ENCODE measurements around the gene GPBP1. TPM values are rescaled to one million over a fixed set of nuclear protein-coding genes. Genes with fewer than 3 reads are reported as not detected.
A peak's percentile ranks its signal among the peaks of the same experiment; 100 is the strongest.

The GPBP1 gene
- total RNA-seq, 1 experiment from 2014 or later, result 105 TPM

DNA sequence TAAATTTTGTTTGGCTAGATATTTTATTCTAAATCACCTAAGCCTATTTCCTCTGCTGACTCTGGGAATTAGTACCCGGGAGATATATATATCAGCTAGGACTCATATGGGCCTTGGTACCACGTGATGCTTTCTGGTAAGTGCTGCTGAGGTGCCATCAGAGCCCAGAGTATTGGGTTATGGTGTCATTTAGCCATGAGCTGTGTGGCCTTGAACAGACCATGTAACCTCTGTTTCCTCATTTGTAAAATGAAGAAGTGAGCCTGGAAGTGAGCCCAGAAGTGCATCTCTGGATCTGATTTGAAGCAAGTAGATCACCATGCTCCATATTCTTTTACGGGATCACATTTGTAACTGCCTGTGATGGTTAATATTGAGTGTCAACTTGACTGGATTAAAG lies 126.1 kb downstream of the GPBP1 start:
- Mint-ChIP-seq H3K27ac (ENCODE audit: unreplicated experiment) (no peak overlapping the region), H3K36me3 (ENCODE audit: insufficient read depth, unreplicated experiment) (peaks cover 4% of the 10 kb centered on the region), H3K9me3 (ENCODE audit: low read depth, unreplicated experiment) (peaks cover 2% of the 10 kb centered on the region), H3K4me1 (ENCODE audit: low read depth, unreplicated experiment) (peaks cover 61% of the 10 kb centered on the region), H3K27me3 (ENCODE audit: unreplicated experiment) (no peaks in the 10 kb centered on the region), H3K4me3 (ENCODE audit: low read depth, unreplicated experiment) (no peak overlapping the region)
- CTCF ChIA-PET, result no interaction called here
- TF ChIP-seq, protein P1, sequence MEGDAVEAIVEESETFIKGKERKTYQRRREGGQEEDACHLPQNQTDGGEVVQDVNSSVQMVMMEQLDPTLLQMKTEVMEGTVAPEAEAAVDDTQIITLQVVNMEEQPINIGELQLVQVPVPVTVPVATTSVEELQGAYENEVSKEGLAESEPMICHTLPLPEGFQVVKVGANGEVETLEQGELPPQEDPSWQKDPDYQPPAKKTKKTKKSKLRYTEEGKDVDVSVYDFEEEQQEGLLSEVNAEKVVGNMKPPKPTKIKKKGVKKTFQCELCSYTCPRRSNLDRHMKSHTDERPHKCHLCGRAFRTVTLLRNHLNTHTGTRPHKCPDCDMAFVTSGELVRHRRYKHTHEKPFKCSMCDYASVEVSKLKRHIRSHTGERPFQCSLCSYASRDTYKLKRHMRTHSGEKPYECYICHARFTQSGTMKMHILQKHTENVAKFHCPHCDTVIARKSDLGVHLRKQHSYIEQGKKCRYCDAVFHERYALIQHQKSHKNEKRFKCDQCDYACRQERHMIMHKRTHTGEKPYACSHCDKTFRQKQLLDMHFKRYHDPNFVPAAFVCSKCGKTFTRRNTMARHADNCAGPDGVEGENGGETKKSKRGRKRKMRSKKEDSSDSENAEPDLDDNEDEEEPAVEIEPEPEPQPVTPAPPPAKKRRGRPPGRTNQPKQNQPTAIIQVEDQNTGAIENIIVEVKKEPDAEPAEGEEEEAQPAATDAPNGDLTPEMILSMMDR (IDR thresholded peaks at IDR 0.05; ENCODE audit: unreplicated experiment), result no peak
- intact Hi-C loops (cut with micrococcal nuclease; ENCODE audit: unreplicated experiment), result loop anchor here (1.0 to 10.0 kb wide), 5 partner anchors 133 to 885 kb away; no protein-coding TSS in a partner anchor
- no peak for DNase-seq
- no TSS peak for BruUV-seq (replicated peaks)

DNA sequence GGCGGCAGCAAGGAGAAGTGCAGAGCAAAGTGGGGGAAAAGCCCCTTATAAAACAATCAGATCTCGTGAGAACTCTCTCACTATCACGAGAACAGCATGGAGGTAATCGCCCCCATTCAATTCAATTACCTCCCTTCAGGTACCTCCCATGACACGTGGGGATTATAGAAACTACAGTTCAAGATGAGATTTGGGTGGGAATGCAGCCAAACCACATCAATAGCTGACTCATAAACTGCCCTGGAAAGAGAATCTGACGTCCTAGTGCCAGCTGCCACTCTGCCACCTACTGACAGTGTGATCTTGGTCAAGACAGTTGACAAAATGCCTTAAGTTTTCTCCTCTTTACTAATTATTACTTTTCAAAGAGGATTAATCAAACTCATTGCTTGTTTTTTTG lies 128.3 kb downstream of the GPBP1 start:
- H3K27me3 Mint-ChIP-seq (ENCODE audit: unreplicated experiment), result no peaks in the 10 kb centered on the region
- BruUV-seq (replicated peaks), result no TSS peak
- H3K27ac Mint-ChIP-seq (ENCODE audit: unreplicated experiment), result peak overlapping the region; percentile 44
- intact Hi-C loops (cut with micrococcal nuclease; ENCODE audit: unreplicated experiment), result no loop called here
- DNase-seq, result peak; percentile 78
- peaks cover 2% of the 10 kb centered on the region for H3K9me3 Mint-ChIP-seq (ENCODE audit: low read depth, unreplicated experiment)
- H3K36me3 Mint-ChIP-seq (ENCODE audit: insufficient read depth, unreplicated experiment), result peaks cover 4% of the 10 kb centered on the region
- H3K4me1 Mint-ChIP-seq (ENCODE audit: low read depth, unreplicated experiment), result peaks cover 68% of the 10 kb centered on the region
- H3K4me3 Mint-ChIP-seq (ENCODE audit: low read depth, unreplicated experiment), result no peak overlapping the region
- CTCF ChIA-PET, result interaction anchor here (0.9 to 1.3 kb wide), 6 partner anchors 25 to 348 kb away, joined by 3 to 4 read pairs (median 4); no protein-coding TSS in a partner anchor
- TF ChIP-seq, protein P1 (IDR thresholded peaks at IDR 0.05; ENCODE audit: unreplicated experiment), result no peak

DNA sequence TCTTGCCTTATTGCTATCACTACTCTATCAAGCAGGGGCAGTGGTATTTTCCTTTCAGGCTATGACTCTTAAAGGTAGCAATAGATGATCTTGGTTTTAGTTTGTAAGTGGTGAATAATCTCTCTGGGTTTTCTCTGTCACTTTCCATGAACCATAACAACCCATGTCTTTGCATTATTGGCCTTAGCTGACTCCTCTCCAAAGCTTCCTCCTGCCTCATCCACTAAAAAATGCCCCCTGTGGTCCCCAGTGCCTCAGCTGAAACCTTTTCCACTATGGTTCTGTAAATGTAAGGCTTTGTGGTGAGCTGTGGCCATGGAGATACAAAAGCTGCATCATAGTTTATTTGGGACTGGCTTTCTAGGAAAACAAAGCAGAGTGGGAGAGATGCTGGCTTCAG lies 128.8 kb downstream of the GPBP1 start:
- CTCF ChIA-PET, result interaction anchor here (0.9 to 1.3 kb wide), 6 partner anchors 25 to 348 kb away, joined by 3 to 4 read pairs (median 4); no protein-coding TSS in a partner anchor
- TF ChIP-seq, protein P1 (IDR thresholded peaks at IDR 0.05; ENCODE audit: unreplicated experiment), result no peak
- Mint-ChIP-seq H3K27me3 (ENCODE audit: unreplicated experiment) (no peaks in the 10 kb centered on the region), H3K9me3 (ENCODE audit: low read depth, unreplicated experiment) (peaks cover 2% of the 10 kb centered on the region), H3K36me3 (ENCODE audit: insufficient read depth, unreplicated experiment) (peaks cover 4% of the 10 kb centered on the region), H3K4me3 (ENCODE audit: low read depth, unreplicated experiment) (no peak overlapping the region), H3K27ac (ENCODE audit: unreplicated experiment) (peak overlapping the region; percentile 44), H3K4me1 (ENCODE audit: low read depth, unreplicated experiment) (peaks cover 68% of the 10 kb centered on the region)
- no peak for DNase-seq
- intact Hi-C loops (cut with micrococcal nuclease; ENCODE audit: unreplicated experiment), result no loop called here
- no TSS peak for BruUV-seq (replicated peaks)

DNA sequence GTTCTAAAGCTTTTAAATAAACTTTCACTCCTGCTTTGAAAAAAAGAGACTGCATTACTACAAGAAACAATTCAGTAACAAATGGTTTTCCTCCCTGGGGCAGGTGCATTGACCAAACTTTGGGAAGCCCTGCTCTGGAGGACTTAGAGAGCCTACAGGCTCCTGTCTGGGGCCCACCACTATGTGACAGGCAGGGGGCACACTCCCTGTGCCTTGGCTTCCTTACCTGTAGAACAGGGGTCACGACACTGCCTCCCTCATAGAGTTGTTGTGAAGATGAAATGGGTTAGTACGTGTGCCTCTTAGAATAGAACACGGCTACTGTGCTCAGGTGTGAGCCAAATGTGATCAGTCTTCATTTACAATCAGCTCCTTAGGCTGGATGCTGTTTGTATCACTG lies 130.1 kb downstream of the GPBP1 start:
- DNase-seq, result peak; percentile 14
- intact Hi-C loops (cut with micrococcal nuclease; ENCODE audit: unreplicated experiment), result no loop called here
- Mint-ChIP-seq H3K4me3 (ENCODE audit: low read depth, unreplicated experiment) (no peak overlapping the region), H3K27ac (ENCODE audit: unreplicated experiment) (no peak overlapping the region), H3K27me3 (ENCODE audit: unreplicated experiment) (no peaks in the 10 kb centered on the region), H3K9me3 (ENCODE audit: low read depth, unreplicated experiment) (peaks cover 8% of the 10 kb centered on the region), H3K4me1 (ENCODE audit: low read depth, unreplicated experiment) (peaks cover 54% of the 10 kb centered on the region), H3K36me3 (ENCODE audit: insufficient read depth, unreplicated experiment) (peaks cover 4% of the 10 kb centered on the region)
- CTCF ChIA-PET, result interaction anchor here (0.7 to 1.1 kb wide), 2 partner anchors 13 to 31 kb away, joined by 3 to 5 read pairs; no protein-coding TSS in a partner anchor
- TF ChIP-seq, protein P1 (IDR thresholded peaks at IDR 0.05; ENCODE audit: unreplicated experiment), result peak; percentile 15
- no TSS peak for BruUV-seq (replicated peaks)

All from Calu3 (cell line).